Mesenchymal stem cell (in vitro differentiated cells and primary cell): ENCODE data around the gene GIGYF2.
A peak's percentile ranks its signal among the peaks of the same experiment; 100 is the strongest.

Experiments
- DNase-seq: peaks from one replicate; pipeline ENCODE4 v3.0.0-alpha.2; 2013
- H2AFZ ChIP-seq: one replicate; pipeline ENCODE4 v1.6.1; 2013; ENCODE audit warnings: low read depth, mild to moderate bottlenecking, control low read depth, inconsistent platforms, low read length, moderate library complexity
- H2AK5ac ChIP-seq: 2 replicates; pipeline ENCODE4 v1.6.1; 2013; ENCODE audit warnings: low read length, moderate library complexity, mild to moderate bottlenecking, inconsistent platforms; ENCODE audit not compliant: severe bottlenecking
- H2BK120ac ChIP-seq: one replicate; pipeline ENCODE4 v1.6.1; 2013; ENCODE audit warnings: low read depth, mild to moderate bottlenecking, inconsistent platforms, low read length, moderate library complexity
- H2BK12ac ChIP-seq, 2 experiments: one replicate each; pipeline ENCODE4 v1.6.1; 2013; ENCODE audit warnings: inconsistent platforms in 2 of 2, low read length in 2 of 2, mild to moderate bottlenecking in 2 of 2, moderate library complexity in 2 of 2, control low read depth in 1 of 2
- H2BK15ac ChIP-seq: one replicate; pipeline ENCODE4 v1.6.1; 2013; ENCODE audit warnings: mild to moderate bottlenecking, low read depth, inconsistent platforms; ENCODE audit not compliant: poor library complexity, severe bottlenecking
- H2BK5ac ChIP-seq: 2 replicates; pipeline ENCODE4 v1.6.1; 2013; ENCODE audit warnings: low read depth, mild to moderate bottlenecking, low read length, control low read depth, inconsistent platforms; ENCODE audit not compliant: poor library complexity, severe bottlenecking
- H3K14ac ChIP-seq, 2 experiments: one replicate each; pipeline ENCODE4 v1.6.1; 2013; ENCODE audit warnings: inconsistent platforms in 2 of 2, low read length in 2 of 2, control low read depth in 1 of 2, mild to moderate bottlenecking in 1 of 2, moderate library complexity in 1 of 2
- H3K18ac ChIP-seq, 2 experiments: one replicate each; pipeline ENCODE4 v1.6.1; 2013; ENCODE audit warnings: inconsistent platforms in 2 of 2, low read length in 2 of 2, control low read depth in 1 of 2, low read depth in 1 of 2, mild to moderate bottlenecking in 1 of 2
- H3K23ac ChIP-seq, 2 experiments: one replicate each; pipeline ENCODE4 v1.6.1; 2013; ENCODE audit warnings: inconsistent platforms in 2 of 2, low read length in 2 of 2, mild to moderate bottlenecking in 2 of 2, moderate library complexity in 2 of 2, control low read depth in 1 of 2
- H3K27ac ChIP-seq: 2 replicates; pipeline ENCODE4 v1.5.1; 2013; ENCODE audit warnings: mild to moderate bottlenecking, moderate library complexity, low read length, control low read depth, inconsistent platforms; ENCODE audit not compliant: poor library complexity, severe bottlenecking
- H3K27me3 ChIP-seq, 2 experiments: 2 replicates each; pipeline versions ENCODE4 v1.6.1 to v1.7.0; 2013; ENCODE audit warnings: low read length in 2 of 2, mild to moderate bottlenecking in 2 of 2, moderate library complexity in 2 of 2, control low read depth in 1 of 2, inconsistent platforms in 1 of 2; ENCODE audit not compliant: control insufficient read depth in 1 of 2, insufficient read depth in 1 of 2
- H3K36me3 ChIP-seq, 2 experiments: 2 replicates each; pipeline versions ENCODE4 v1.6.1 to v1.7.0; 2013; ENCODE audit warnings: low read length in 2 of 2, control low read depth in 1 of 2, inconsistent platforms in 1 of 2, low read depth in 1 of 2, mild to moderate bottlenecking in 1 of 2; ENCODE audit not compliant: insufficient read depth in 2 of 2, control insufficient read depth in 1 of 2
- H3K4ac ChIP-seq, 2 experiments: one replicate each; pipeline ENCODE4 v1.6.1; 2013; ENCODE audit warnings: inconsistent platforms in 2 of 2, low read length in 2 of 2, mild to moderate bottlenecking in 2 of 2, moderate library complexity in 2 of 2, control low read depth in 1 of 2, low read depth in 1 of 2
- H3K4me1 ChIP-seq: 2 replicates; pipeline ENCODE4 v1.6.1; 2013; ENCODE audit warnings: low read depth, low read length, control low read depth; ENCODE audit not compliant: control insufficient read depth, insufficient read depth
- H3K4me2 ChIP-seq: 2 replicates; pipeline ENCODE4 v1.6.1; 2013; ENCODE audit warnings: low read length, mild to moderate bottlenecking, inconsistent platforms; ENCODE audit not compliant: poor library complexity, severe bottlenecking
- H3K4me3 ChIP-seq, 2 experiments: 2 replicates each; pipeline versions ENCODE4 v1.5.1 to v1.7.0; 2013; ENCODE audit warnings: low read length in 2 of 2, mild to moderate bottlenecking in 2 of 2, control low read depth in 1 of 2, low read depth in 1 of 2; ENCODE audit not compliant: insufficient read depth in 1 of 2
- H3K79me1 ChIP-seq: replicated peaks from 2 replicates; pipeline ENCODE4 v1.6.1; 2013; ENCODE audit warnings: mild to moderate bottlenecking, control low read depth, low read length, inconsistent platforms; ENCODE audit not compliant: poor library complexity, severe bottlenecking
- H3K9ac ChIP-seq: 2 replicates; pipeline ENCODE4 v1.7.0; 2013; ENCODE audit warnings: mild to moderate bottlenecking, low read length, moderate library complexity
- H3K9me3 ChIP-seq: 2 replicates; pipeline ENCODE4 v1.7.0; 2013; ENCODE audit warnings: mild to moderate bottlenecking, low read length; ENCODE audit not compliant: control insufficient read depth
- H4K8ac ChIP-seq: one replicate; pipeline ENCODE4 v1.6.1; 2013; ENCODE audit warnings: inconsistent platforms, mild to moderate bottlenecking, low read length, moderate library complexity
- H4K91ac ChIP-seq: one replicate; pipeline ENCODE4 v1.6.1; 2013; ENCODE audit warnings: mild to moderate bottlenecking, low read length, inconsistent platforms
- WGBS: methylation state at CpG from one replicate; pipeline ENCODE4 v1.1.7; 2013; ENCODE audit warnings: mixed read lengths; 5-methylcytosine and 5-hydroxymethylcytosine counted together

Gene GIGYF2

DNA sequence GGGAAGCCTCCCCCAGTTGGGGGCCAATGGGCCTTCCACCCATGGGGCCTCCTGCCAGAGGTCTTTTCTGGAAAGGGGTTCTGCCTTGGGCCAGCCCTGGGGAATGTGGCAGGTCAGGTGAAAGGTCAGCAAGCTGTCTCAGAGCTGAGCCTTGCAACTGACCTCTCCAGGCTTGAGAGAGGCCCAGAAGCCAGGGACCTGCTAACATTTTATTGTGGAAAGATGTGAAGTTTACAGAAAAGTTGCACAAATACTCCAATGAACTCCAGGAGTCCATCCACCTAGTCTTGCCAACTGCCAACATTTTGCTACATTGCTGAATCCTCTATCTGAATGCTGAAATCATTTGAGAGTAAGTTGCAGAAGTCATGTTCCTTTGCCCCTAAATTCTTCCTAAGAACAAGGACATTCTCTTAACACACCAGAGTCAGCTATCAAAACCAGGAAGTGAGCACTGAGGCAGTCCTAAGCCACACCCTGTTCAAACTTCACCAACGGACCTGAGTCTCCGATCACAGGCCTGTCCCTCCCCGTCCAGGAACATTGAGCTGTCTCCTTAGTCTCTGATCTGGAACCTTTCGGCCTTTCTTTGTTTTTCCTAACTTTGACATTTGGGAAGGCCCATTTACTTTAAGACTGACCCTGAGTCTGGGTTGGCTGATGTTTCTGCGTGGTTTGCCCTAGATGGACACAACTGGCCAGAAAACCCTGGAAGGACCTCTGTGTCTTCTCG, 176.9 kb downstream of the GIGYF2 start:
- WGBS: 88% methylated on average over 6 of the region's 6 CpGs
- no peak overlapping the region for H3K4me3 ChIP-seq
- no peaks in the 10 kb centered on the region for H3K9me3 ChIP-seq
- no peak overlapping the region for H3K9ac ChIP-seq
- peaks cover 0 to 35% of the 10 kb centered on the region in 2 experiments for H3K36me3 ChIP-seq
- H3K18ac ChIP-seq: no peak overlapping the region
- DNase-seq: no peak
- no peak overlapping the region for H3K23ac ChIP-seq
- no peak overlapping the region for H4K91ac ChIP-seq
- H3K4me2 ChIP-seq: no peak overlapping the region
- H3K4ac ChIP-seq: no peak overlapping the region
- no peak overlapping the region for H2BK120ac ChIP-seq
- no peak overlapping the region for H4K8ac ChIP-seq
- H3K79me1 ChIP-seq: no peaks in the 10 kb centered on the region
- H2AK5ac ChIP-seq: no peak overlapping the region
- no peak overlapping the region for H3K14ac ChIP-seq
- no peak overlapping the region for H2BK5ac ChIP-seq
- H2BK15ac ChIP-seq: no peak overlapping the region
- no peak overlapping the region for H3K27ac ChIP-seq
- peaks cover 18% of the 10 kb centered on the region for H3K4me1 ChIP-seq
- H2AFZ ChIP-seq: no peak overlapping the region
- peaks cover 6 to 22% of the 10 kb centered on the region in 2 experiments for H3K27me3 ChIP-seq
- H2BK12ac ChIP-seq: no peak overlapping the region

DNA sequence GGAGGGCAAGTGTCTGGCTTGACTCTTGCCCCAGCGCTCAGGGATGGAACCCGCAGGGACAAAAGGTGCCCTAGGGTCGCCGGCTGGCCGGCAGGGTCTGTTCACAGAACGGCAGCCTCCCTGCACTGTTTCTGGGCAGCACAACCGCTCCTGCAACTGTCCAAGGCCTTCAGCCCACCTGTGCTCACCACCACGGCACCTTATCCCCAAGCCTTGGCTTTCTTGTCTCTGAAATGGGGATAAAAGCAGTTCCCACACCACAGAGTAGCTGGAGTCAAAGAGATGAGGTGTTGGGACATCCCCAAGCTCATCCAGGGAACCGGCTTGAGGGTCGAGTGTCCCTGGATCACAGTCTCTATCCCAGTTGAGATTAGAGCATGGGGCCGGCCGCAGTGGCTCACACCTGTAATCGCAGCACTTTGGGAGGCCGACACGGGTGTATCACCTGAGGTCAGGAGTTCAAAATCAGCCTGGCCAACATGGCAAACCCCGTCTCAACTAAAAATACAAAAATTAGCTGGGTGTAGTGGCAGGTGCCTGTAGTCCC, 177.6 kb downstream of the GIGYF2 start:
- Histone ChIP-seq H3K4me1 (peaks cover 17% of the 10 kb centered on the region), H4K8ac (no peak overlapping the region), H2BK15ac (no peak overlapping the region), H2AFZ (no peak overlapping the region), H3K36me3 (peaks cover 0 to 35% of the 10 kb centered on the region in 2 experiments), H3K9me3 (no peaks in the 10 kb centered on the region), H3K27ac (no peak overlapping the region), H3K79me1 (no peaks in the 10 kb centered on the region), H2BK12ac (no peak overlapping the region), H3K14ac (no peak overlapping the region), H3K27me3 (peaks cover 6 to 22% of the 10 kb centered on the region in 2 experiments), H3K4me3 (no peak overlapping the region), H2BK5ac (no peak overlapping the region), H3K23ac (no peak overlapping the region), H2AK5ac (no peak overlapping the region), H3K9ac (no peak overlapping the region), H3K4me2 (no peak overlapping the region), H3K18ac (no peak overlapping the region), H4K91ac (no peak overlapping the region), H3K4ac (no peak overlapping the region), H2BK120ac (no peak overlapping the region)
- DNase-seq: no peak
- 91% methylated on average over 16 of the region's 16 CpGs for WGBS

DNA sequence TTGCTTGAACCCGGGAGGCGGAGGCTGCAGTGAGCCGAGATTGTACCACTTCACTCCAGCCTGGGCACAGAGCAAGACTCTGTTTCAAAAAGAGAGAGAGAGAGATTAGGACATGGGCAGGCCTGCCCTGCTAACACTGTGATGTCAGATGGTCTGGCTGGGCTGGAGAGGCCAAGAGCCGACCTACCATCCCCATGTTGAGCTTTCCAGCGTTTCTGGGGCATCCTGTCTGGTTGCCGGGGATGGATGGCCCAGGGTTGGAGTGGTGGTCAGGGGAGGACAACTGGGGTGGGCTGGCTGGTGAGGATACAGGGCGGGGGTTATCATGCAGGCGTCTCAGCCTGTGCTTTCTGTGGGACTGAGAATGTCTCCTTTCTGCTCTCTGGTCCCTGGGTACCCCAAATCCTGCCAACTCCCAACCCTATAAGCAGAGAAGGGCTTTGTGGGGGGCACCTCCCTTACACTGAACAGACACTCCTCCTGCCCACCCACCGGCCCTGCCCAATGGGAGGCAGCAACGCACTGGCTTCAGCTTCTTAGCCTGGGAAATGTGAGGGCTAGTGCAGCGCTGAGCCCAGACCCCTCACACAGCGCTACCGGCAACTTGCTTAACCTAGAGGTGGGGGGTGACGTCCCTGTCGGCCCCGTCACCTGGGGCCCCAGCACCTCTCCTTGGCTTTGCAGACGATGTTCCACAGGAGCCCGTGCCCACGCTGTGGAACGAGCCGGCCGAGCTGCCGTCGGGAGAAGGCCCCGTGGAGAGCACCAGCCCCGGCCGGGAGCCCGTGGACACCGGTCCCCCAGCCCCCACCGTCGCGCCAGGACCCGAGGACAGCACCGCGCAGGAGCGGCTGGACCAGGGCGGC, 178.4 kb downstream of the GIGYF2 start:
- Histone ChIP-seq H2AFZ (no peak overlapping the region), H3K9me3 (no peaks in the 10 kb centered on the region), H3K27ac (no peak overlapping the region), H3K4ac (no peak overlapping the region), H3K36me3 (peaks cover 0 to 35% of the 10 kb centered on the region in 2 experiments), H3K23ac (no peak overlapping the region), H3K79me1 (no peaks in the 10 kb centered on the region), H2BK12ac (no peak overlapping the region), H3K4me3 (no peak overlapping the region), H3K27me3 (peaks cover 6 to 22% of the 10 kb centered on the region in 2 experiments), H4K8ac (no peak overlapping the region), H2BK120ac (no peak overlapping the region), H3K18ac (no peak overlapping the region), H3K9ac (no peak overlapping the region), H3K14ac (no peak overlapping the region), H3K4me1 (peaks cover 17% of the 10 kb centered on the region), H4K91ac (no peak overlapping the region), H2BK5ac (no peak overlapping the region), H3K4me2 (peak overlapping the region; percentile 57), H2AK5ac (no peak overlapping the region), H2BK15ac (no peak overlapping the region)
- WGBS: 31% methylated on average over 36 of the region's 37 CpGs
- DNase-seq: no peak
